ENCODE data around the gene TMEM270.
"Not testable (repeated sequence)": the region's sequence is repeated elsewhere in the genome, so short reads cannot be mapped to it uniquely, and the experiment has no call there.

The TMEM270 gene

GRCh38 chr7:73860859-73861258 lies at the start of gene TMEM270:
Gene TMEM270 (plus strand): TSS chr7:73861159. CDS start chr7:73861195, 36 bp downstream.
- DNase-seq (ENCODE audit: low read depth): no peak
- TF ChIP-seq CTCF (IDR thresholded peaks at IDR 0.05; ENCODE audit: control insufficient read depth, extremely low read depth, insufficient read depth): no peak
- no peak within 1 kb of the TSS for H3K4me3 ChIP-seq (ENCODE audit: low read depth, low read length)

- no peak for DNase-seq (ENCODE audit: low read depth)
- TF ChIP-seq CTCF (IDR thresholded peaks at IDR 0.05; ENCODE audit: control insufficient read depth, extremely low read depth, insufficient read depth): peak; percentile 84
- no peak overlapping the region for H3K4me3 ChIP-seq (ENCODE audit: low read depth, low read length)
Observed at GRCh38 chr7:73811760-73812168, 49.2 kb upstream of the TMEM270 start.

- no peak overlapping the region for H3K4me3 ChIP-seq (ENCODE audit: low read depth, low read length)
- no peak for DNase-seq (ENCODE audit: low read depth)
- TF ChIP-seq CTCF (IDR thresholded peaks at IDR 0.05; ENCODE audit: control insufficient read depth, extremely low read depth, insufficient read depth): no peak
Observed at GRCh38 chr7:73812996-73813395, 48.0 kb upstream of the TMEM270 start.

- no peak for DNase-seq (ENCODE audit: low read depth)
Observed at GRCh38 chr7:73815436-73815835, 45.5 kb upstream of the TMEM270 start.

GRCh38 chr7:73817121-73817520 lies 43.8 kb upstream of the TMEM270 start:
- DNase-seq (ENCODE audit: low read depth): no peak
- no peak overlapping the region for H3K4me3 ChIP-seq (ENCODE audit: low read depth, low read length)
- no peak for TF ChIP-seq CTCF (IDR thresholded peaks at IDR 0.05; ENCODE audit: control insufficient read depth, extremely low read depth, insufficient read depth)

More at GRCh38 chr7:73815436-73815835, 45.5 kb upstream of the TMEM270 start:
- H3K4me3 ChIP-seq (ENCODE audit: low read depth, low read length): no peak overlapping the region
- no peak for TF ChIP-seq CTCF (IDR thresholded peaks at IDR 0.05; ENCODE audit: control insufficient read depth, extremely low read depth, insufficient read depth)

GRCh38 chr7:73820013-73820412 lies 40.9 kb upstream of the TMEM270 start:
- TF ChIP-seq CTCF (IDR thresholded peaks at IDR 0.05; ENCODE audit: control insufficient read depth, extremely low read depth, insufficient read depth): no peak
- no peak for DNase-seq (ENCODE audit: low read depth)
- H3K4me3 ChIP-seq (ENCODE audit: low read depth, low read length): no peak overlapping the region

- not testable (repeated sequence) for DNase-seq (ENCODE audit: low read depth); H3K4me3 ChIP-seq (ENCODE audit: low read depth, low read length)
Observed at GRCh38 chr7:73821597-73822285, 39.2 kb upstream of the TMEM270 start.

Measured in LNCaP clone FGC (cell line).